ENCODE data around the gene NPEPL1.

DNA sequence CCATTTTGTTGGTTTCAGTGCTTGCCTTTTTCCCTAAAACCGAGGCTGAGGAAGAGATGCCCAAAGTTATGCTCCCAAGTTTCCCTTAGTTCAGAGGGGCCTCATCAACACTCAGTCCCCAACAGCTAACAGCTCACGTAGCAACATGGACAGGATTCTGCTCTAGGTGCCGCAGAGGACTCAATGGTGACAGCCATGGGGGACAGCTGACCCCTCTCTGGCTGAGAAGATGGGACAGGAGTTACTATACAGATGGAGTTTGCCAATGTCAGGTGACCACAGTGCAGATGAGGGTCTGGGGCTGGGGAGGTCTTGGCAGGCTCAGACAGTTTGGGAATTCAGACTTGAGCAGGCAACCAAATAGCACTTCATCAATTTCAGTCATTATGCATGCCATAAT is 67.3 kb downstream of the NPEPL1 start:
- TF ChIP-seq POLR2A (IDR thresholded peaks at IDR 0.05) (no peak), EP300 (IDR thresholded peaks at IDR 0.05) (no peak), POLR2AphosphoS5 (IDR thresholded peaks at IDR 0.05) (no peak)
- TF ChIP-seq, protein P1, sequence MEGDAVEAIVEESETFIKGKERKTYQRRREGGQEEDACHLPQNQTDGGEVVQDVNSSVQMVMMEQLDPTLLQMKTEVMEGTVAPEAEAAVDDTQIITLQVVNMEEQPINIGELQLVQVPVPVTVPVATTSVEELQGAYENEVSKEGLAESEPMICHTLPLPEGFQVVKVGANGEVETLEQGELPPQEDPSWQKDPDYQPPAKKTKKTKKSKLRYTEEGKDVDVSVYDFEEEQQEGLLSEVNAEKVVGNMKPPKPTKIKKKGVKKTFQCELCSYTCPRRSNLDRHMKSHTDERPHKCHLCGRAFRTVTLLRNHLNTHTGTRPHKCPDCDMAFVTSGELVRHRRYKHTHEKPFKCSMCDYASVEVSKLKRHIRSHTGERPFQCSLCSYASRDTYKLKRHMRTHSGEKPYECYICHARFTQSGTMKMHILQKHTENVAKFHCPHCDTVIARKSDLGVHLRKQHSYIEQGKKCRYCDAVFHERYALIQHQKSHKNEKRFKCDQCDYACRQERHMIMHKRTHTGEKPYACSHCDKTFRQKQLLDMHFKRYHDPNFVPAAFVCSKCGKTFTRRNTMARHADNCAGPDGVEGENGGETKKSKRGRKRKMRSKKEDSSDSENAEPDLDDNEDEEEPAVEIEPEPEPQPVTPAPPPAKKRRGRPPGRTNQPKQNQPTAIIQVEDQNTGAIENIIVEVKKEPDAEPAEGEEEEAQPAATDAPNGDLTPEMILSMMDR (IDR thresholded peaks at IDR 0.05) = no peak

Measured in gastroesophageal sphincter (tissue), 3 donors.